Mesothelial cell of epicardium (in vitro differentiated cells): ENCODE data around the gene PFKFB2. TPM values are rescaled to one million over a fixed set of nuclear protein-coding genes. Genes with fewer than 3 reads are reported as not detected.

Source experiments
- DNase-seq, 2 experiments: peaks; one replicate each; pipeline ENCODE4 v3.0.0; 2021; ENCODE audit warnings: low spot score in 2 of 2; ENCODE audit not compliant: unreplicated experiment in 2 of 2
- H3K27ac Mint-ChIP-seq: 2 replicates; pipeline ENCODE4 v1.8.0; 2021; ENCODE audit warnings: mixed read lengths
- H3K27me3 Mint-ChIP-seq: 2 replicates; pipeline ENCODE4 v1.8.0; 2021; ENCODE audit warnings: low read depth, mixed read lengths
- H3K36me3 Mint-ChIP-seq: 2 replicates; pipeline ENCODE4 v1.8.0; 2021; ENCODE audit warnings: mixed read lengths
- H3K4me1 Mint-ChIP-seq: 2 replicates; pipeline ENCODE4 v1.8.0; 2021; ENCODE audit warnings: mixed read lengths
- H3K4me3 Mint-ChIP-seq: 2 replicates; pipeline ENCODE4 v1.8.0; 2021; ENCODE audit warnings: mild to moderate bottlenecking, moderate library complexity, mixed read lengths
- H3K9me3 Mint-ChIP-seq: 2 replicates; pipeline ENCODE4 v1.8.0; 2021; ENCODE audit warnings: mixed read lengths
- total RNA-seq: library from RNA; stranded (reverse); gene quantifications from 3 replicates; pipeline ENCODE4 v1.2.1, GENCODE V29; 2021
- TF ChIP-seq, protein P1 (sequence below): fragments of 200-600 bp; sonication (generic); IDR thresholded peaks from one replicate; pipeline ENCODE4 v1.5.0; 2021; ENCODE audit warnings: antibody characterized with exemption; ENCODE audit not compliant: unreplicated experiment

The PFKFB2 gene
- total RNA-seq, 1 donor from 2014 or later = 12.7 TPM

DNA sequence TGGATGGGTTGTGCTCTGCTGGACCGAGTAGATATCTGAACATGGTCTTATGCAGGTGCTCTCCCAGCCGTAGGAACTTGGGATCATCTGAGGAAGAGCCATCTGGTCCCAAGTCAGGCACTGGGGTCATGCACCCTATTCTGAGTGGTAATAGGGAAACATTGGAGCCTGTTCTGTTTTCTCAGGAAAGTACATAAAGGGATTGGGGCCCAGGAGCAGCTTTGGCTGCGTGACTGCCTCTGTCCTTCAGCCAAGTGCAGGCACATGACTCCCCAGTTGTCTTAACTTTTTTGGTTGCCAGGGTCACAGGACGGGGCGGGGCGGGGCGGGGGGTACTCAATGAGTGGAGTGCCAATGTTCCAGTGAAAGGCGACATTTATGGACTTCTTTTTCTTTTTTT lies 11.5 kb downstream of the PFKFB2 start:
- Mint-ChIP-seq H3K27me3 (no peaks in the 10 kb centered on the region), H3K27ac (no peak overlapping the region), H3K36me3 (peaks cover 33% of the 10 kb centered on the region), H3K4me3 (no peak overlapping the region), H3K4me1 (no peaks in the 10 kb centered on the region), H3K9me3 (no peaks in the 10 kb centered on the region)
- TF ChIP-seq, protein P1, sequence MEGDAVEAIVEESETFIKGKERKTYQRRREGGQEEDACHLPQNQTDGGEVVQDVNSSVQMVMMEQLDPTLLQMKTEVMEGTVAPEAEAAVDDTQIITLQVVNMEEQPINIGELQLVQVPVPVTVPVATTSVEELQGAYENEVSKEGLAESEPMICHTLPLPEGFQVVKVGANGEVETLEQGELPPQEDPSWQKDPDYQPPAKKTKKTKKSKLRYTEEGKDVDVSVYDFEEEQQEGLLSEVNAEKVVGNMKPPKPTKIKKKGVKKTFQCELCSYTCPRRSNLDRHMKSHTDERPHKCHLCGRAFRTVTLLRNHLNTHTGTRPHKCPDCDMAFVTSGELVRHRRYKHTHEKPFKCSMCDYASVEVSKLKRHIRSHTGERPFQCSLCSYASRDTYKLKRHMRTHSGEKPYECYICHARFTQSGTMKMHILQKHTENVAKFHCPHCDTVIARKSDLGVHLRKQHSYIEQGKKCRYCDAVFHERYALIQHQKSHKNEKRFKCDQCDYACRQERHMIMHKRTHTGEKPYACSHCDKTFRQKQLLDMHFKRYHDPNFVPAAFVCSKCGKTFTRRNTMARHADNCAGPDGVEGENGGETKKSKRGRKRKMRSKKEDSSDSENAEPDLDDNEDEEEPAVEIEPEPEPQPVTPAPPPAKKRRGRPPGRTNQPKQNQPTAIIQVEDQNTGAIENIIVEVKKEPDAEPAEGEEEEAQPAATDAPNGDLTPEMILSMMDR = no peak
- DNase-seq = no peak

DNA sequence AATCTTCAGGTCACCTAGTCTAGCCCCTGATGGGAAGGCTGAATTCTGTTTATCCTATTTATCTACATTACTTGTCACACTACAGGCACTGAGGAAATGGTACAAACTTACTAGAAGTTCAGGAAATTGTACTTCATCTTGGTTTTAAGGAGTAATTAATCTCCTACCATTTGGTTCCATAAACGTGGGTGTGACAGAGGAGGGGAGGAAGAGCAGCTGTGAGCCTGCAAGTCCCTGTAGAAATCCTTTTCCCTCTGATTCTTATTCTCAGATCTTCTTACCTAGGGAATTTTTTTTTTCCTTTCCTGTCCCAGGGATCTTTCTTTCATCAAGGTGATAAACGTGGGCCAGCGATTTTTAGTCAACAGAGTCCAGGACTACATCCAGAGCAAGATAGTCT lies 14.1 kb downstream of the PFKFB2 start:
- TF ChIP-seq, protein P1 = no peak
- H3K4me3 Mint-ChIP-seq = no peak overlapping the region
- no peaks in the 10 kb centered on the region for H3K27me3 Mint-ChIP-seq
- peaks cover 31% of the 10 kb centered on the region for H3K36me3 Mint-ChIP-seq
- no peak for DNase-seq
- no peak overlapping the region for H3K27ac Mint-ChIP-seq
- H3K9me3 Mint-ChIP-seq = no peaks in the 10 kb centered on the region
- no peaks in the 10 kb centered on the region for H3K4me1 Mint-ChIP-seq

DNA sequence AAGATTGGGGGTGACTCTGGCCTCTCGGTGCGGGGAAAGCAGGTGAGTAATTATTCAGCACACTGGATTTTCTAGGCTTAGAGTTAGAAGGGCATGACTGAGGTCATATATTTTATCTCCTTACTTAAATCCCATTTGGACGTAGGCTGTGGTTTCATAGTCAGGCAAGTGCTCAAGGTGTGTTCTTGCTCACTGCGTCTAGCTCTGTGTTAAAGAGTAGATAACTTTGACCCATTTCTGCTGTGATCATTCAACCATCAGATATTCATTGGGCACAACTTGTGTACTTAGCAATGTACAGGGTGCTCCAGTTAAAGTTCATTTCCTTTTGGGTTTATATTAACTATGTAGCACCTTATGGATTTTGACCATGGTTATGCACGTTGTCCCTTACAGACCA lies 14.6 kb downstream of the PFKFB2 start:
- TF ChIP-seq, protein P1 = no peak
- no peak overlapping the region for H3K27ac Mint-ChIP-seq
- DNase-seq = no peak
- H3K4me1 Mint-ChIP-seq = no peaks in the 10 kb centered on the region
- H3K36me3 Mint-ChIP-seq = peaks cover 28% of the 10 kb centered on the region
- H3K4me3 Mint-ChIP-seq = no peak overlapping the region
- no peaks in the 10 kb centered on the region for H3K9me3 Mint-ChIP-seq
- no peaks in the 10 kb centered on the region for H3K27me3 Mint-ChIP-seq

DNA sequence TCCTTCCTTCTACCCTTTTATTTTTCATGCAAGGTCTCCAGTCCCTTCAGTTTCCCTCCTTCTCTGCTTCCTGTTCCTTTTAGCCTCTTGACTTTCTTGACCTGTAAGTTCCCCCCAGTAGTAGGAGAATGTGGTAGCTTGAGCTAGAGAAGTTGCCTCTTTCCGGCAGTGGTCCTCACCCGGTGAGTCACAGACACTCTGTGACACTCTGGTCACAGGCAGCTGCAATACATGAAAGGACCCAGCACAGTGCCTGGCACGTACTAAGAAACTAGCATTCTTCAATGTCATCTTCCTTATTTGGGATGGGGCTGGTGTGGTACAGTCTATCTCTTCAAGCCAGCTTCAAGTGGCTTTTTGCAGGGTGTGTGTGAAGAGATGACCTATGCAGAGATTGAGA lies 16.0 kb downstream of the PFKFB2 start:
- no peaks in the 10 kb centered on the region for H3K4me1 Mint-ChIP-seq
- peaks cover 18% of the 10 kb centered on the region for H3K36me3 Mint-ChIP-seq
- DNase-seq = no peak
- TF ChIP-seq, protein P1 = no peak
- no peaks in the 10 kb centered on the region for H3K27me3 Mint-ChIP-seq
- no peaks in the 10 kb centered on the region for H3K9me3 Mint-ChIP-seq
- H3K4me3 Mint-ChIP-seq = no peak overlapping the region
- no peak overlapping the region for H3K27ac Mint-ChIP-seq

DNA sequence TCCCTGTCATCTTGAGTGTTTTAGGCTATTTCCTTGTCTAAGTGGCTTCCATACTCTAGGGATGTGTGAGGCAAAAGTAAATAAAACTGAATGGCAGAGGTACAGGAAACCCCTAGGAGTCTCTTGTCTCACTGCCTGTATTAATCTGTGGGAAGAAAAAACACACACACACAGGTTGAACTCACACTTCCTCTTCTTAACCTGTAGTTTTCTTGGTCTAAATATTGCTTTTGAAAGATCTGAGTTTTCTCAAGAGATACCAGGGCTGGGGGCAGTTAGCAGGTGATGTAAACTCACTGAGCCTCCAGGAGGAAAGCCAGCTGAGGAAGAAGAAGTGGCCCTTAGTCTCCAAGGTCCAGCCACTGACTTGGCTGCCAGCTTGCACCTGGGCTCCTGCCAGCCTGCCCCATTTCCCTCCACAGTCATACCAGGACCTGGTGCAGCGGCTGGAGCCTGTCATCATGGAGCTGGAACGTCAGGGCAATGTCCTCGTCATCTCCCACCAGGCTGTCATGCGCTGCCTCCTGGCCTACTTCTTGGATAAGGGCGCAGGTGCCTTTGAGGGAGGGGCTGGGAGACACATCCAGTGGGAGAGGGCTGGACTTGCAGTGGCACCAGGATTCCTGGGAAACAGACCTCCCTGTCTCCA lies 16.9 kb downstream of the PFKFB2 start:
- no peak overlapping the region for H3K4me3 Mint-ChIP-seq
- H3K27ac Mint-ChIP-seq = no peak overlapping the region
- H3K27me3 Mint-ChIP-seq = no peaks in the 10 kb centered on the region
- no peaks in the 10 kb centered on the region for H3K4me1 Mint-ChIP-seq
- DNase-seq = no peak
- TF ChIP-seq, protein P1 = no peak
- H3K36me3 Mint-ChIP-seq = peaks cover 16% of the 10 kb centered on the region
- H3K9me3 Mint-ChIP-seq = no peaks in the 10 kb centered on the region

DNA sequence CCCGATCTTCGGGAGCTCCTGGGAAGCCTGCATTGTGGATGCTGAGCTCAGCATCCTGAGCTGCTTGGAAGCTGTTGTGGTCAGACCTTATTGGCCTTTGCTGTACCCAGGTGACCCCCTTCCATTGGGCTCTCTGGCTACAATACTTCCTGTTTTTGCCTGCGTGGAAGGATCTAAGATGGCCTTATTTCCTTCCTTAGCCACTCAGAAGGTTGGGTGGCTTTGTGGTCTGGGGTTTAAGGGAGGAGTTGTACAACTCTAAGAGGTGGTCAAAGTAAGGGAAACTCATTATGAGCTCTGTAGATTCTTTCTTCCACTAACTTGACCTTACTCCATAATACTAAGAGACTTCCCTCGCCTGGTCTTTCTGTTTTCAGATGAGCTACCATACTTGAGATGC lies 17.7 kb downstream of the PFKFB2 start:
- no peak overlapping the region for H3K27ac Mint-ChIP-seq
- H3K9me3 Mint-ChIP-seq = no peaks in the 10 kb centered on the region
- H3K27me3 Mint-ChIP-seq = no peaks in the 10 kb centered on the region
- peaks cover 11% of the 10 kb centered on the region for H3K36me3 Mint-ChIP-seq
- H3K4me3 Mint-ChIP-seq = no peak overlapping the region
- no peaks in the 10 kb centered on the region for H3K4me1 Mint-ChIP-seq
- TF ChIP-seq, protein P1 = no peak
- DNase-seq = no peak
